Right atrium auricular region (tissue), 2 donors: ENCODE measurements around the gene MPP3. TPM values are rescaled to one million over a fixed set of nuclear protein-coding genes. Genes with fewer than 3 reads are reported as not detected.

ENCODE experiments used
- DNase-seq: peaks from one replicate; pipeline ENCODE4 v3.0.0-alpha.2; 2019; ENCODE audit warnings: low spot score
- H3K27ac ChIP-seq, 2 donors: fragments of 200-600 bp; sonication (generic); 1 replicate in 1 of 2; 2 replicates in 1 of 2; pipeline ENCODE4 v1.5.1; 2016 to 2019
- H3K27me3 ChIP-seq, 2 donors: fragments of 200-600 bp; sonication (generic); one replicate each; pipeline versions ENCODE4 v1.5.1 to v1.6.0; 2017 to 2019
- H3K36me3 ChIP-seq: fragments of 200-600 bp; sonication (generic); one replicate; pipeline ENCODE4 v1.5.1; 2016
- H3K4me1 ChIP-seq, 2 donors: fragments of 200-600 bp; sonication (generic); one replicate each; pipeline versions ENCODE4 v1.5.1 to v1.6.0; 2017 to 2019
- H3K4me3 ChIP-seq, 2 donors: fragments of 200-600 bp; sonication (generic); 1 replicate in 1 of 2; 2 replicates in 1 of 2; pipeline ENCODE4 v1.5.1; 2017 to 2019; ENCODE audit warnings: mild to moderate bottlenecking in 1 of 2, moderate library complexity in 1 of 2
- H3K9me3 ChIP-seq, 2 donors: fragments of 200-600 bp; sonication (generic); one replicate each; pipeline ENCODE4 v1.5.1; 2019
- total RNA-seq, 2 donors: library from RNA; depleted of rRNA; stranded (reverse); fragments of >200 nt; gene quantifications; one replicate each; pipeline ENCODE4 v1.1.0, GENCODE V29; 2016
- TF ChIP-seq, protein P1 (sequence below), 2 donors: fragments of 200-600 bp; sonication (generic); IDR thresholded peaks; one replicate each; pipeline ENCODE4 v1.5.1; 2019; ENCODE audit warnings: antibody characterized with exemption in 2 of 2

MPP3 gene
- total RNA-seq, 2 donors from 2014 or later = 35.0 to 36.2 TPM

DNA sequence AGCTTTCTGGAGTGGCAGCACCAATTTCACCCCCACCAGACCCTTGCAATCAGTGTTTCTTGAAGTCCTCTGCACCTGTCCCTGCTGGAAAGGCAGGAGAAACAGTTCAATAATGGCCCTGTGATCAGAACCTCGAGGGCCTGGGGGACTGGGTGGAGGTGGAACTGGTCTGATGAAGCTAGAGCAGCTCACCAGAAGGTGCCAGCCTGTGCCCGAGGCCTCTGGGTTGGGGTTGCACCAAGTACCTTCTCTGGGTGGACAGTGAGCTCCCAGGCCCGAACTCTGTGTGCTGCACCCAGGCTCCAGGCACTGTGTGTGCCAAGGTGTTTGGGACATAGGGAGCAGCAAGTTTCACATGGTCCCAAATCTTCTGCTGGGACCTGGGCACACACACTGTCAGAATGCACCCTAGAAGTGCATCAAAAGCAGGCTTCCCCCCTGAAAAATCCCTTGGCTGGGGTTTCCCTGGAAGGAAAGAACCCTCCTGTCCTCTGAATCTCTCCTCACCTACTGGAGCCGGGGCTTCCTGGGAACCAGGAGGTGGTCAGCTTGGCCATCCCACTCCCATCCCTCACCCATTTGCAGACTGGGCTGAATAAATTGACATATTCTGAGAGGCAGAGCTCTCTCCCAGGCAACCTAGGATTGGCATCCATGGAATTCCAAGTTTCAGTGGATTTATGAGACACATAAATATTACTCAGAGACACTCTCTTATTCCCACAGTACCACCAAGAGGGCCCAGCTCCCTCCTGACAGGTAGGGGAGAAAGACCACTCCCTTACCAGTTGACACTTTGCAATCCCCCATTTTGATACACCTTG is 31.4 kb upstream of the MPP3 start:
- TF ChIP-seq, protein P1, sequence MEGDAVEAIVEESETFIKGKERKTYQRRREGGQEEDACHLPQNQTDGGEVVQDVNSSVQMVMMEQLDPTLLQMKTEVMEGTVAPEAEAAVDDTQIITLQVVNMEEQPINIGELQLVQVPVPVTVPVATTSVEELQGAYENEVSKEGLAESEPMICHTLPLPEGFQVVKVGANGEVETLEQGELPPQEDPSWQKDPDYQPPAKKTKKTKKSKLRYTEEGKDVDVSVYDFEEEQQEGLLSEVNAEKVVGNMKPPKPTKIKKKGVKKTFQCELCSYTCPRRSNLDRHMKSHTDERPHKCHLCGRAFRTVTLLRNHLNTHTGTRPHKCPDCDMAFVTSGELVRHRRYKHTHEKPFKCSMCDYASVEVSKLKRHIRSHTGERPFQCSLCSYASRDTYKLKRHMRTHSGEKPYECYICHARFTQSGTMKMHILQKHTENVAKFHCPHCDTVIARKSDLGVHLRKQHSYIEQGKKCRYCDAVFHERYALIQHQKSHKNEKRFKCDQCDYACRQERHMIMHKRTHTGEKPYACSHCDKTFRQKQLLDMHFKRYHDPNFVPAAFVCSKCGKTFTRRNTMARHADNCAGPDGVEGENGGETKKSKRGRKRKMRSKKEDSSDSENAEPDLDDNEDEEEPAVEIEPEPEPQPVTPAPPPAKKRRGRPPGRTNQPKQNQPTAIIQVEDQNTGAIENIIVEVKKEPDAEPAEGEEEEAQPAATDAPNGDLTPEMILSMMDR (IDR thresholded peaks at IDR 0.05) = no peak
- Histone ChIP-seq H3K36me3 (no peaks in the 10 kb centered on the region), H3K4me1 (peaks cover 0 to 31% of the 10 kb centered on the region in 2 donors), H3K4me3 (no peak overlapping the region), H3K27me3 (no peaks in the 10 kb centered on the region), H3K9me3 (no peaks in the 10 kb centered on the region), H3K27ac (no peak overlapping the region)
- no peak for DNase-seq

DNA sequence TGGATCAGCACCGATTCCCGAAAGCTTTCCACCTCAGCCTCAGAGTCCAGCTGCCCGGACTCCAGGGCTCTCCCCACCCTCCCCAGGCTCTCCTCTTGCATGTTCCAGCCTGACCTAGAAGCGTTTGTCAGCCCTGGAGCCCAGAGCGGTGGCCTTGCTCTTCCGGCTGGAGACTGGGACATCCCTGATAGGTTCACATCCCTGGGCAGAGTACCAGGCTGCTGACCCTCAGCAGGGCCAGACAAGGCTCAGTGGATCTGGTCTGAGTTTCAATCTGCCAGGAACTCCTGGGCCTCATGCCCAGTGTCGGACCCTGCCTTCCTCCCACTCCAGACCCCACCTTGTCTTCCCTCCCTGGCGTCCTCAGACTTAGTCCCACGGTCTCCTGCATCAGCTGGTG is 29.0 kb upstream of the MPP3 start:
- Histone ChIP-seq H3K4me1 (peaks cover 0 to 48% of the 10 kb centered on the region in 2 donors), H3K4me3 (no peak overlapping the region), H3K27me3 (no peaks in the 10 kb centered on the region), H3K27ac (peak overlapping the region; percentile 64 to 76), H3K9me3 (no peaks in the 10 kb centered on the region), H3K36me3 (no peaks in the 10 kb centered on the region)
- no peak for DNase-seq
- TF ChIP-seq, protein P1 (IDR thresholded peaks at IDR 0.05) = no peak

DNA sequence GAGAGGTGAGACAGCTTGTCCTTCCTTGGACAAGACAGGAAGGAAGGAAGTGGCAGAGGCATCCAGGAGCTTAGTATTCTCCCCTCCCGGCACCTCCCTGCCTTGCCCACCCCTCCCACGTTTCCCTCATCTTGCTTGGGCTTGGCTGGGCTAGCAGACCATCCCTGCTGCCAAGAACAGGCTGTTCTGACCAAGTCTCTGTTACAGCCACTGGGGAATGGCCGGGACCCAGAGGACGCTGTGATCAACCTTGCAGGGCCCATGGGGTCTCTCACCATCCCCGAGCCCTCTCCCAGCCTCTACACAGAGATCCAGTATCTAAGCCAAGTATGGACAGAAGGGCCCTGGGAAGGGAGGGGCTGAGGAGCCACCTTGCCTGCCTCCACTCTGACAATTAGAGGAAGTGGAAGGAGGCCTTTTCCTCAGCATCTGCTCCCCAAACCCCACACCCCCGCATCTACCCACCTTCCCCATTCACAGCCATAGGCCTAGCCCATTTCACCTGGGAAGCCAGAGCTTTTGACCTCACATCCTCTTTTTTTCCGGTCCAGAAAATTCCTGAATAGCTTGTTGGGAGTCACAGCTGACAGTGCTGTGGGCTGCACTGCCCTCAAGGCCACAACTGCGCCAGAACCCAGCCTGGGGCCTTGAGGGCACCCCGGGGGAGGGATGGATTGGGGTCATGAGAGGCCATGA is 28.1 kb upstream of the MPP3 start:
- H3K36me3 ChIP-seq = no peaks in the 10 kb centered on the region
- H3K27ac ChIP-seq = peak overlapping the region; percentile 64 to 76
- TF ChIP-seq, protein P1 (IDR thresholded peaks at IDR 0.05) = no peak
- H3K27me3 ChIP-seq = no peaks in the 10 kb centered on the region
- H3K4me3 ChIP-seq = no peak overlapping the region
- no peak for DNase-seq
- H3K4me1 ChIP-seq = peaks cover 0 to 50% of the 10 kb centered on the region in 2 donors
- H3K9me3 ChIP-seq = no peaks in the 10 kb centered on the region

DNA sequence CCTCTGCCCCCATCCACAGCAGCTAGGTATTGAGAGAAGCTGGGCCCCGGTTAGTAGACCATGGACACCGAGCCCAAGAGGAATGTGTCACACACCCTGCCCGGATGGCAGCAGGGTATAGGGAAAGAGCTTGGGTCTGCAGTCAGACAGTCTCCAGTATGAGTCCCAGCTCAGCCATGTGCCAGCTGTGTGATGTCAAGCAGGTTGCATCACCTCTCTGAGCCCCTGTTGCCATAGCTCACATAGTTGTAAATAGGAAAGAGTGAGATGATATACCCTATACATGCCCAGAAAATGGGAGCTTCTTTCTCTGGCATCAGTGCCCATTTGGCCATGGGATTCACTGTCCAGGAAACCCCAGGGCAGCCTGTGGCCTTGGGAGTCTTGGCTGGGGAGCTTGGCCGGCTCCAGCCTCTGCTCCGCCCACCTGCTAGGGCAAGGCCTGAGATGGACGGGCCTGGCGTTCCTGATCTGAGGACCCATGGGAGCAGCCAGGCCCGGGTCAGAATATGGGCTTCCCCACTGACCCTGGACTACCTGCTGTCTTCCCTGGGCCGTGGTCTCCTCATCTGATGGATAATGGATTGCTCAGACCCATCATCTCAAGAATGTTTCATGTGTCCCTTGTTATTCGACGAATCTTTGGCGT is 27.3 kb upstream of the MPP3 start:
- peaks cover 0 to 50% of the 10 kb centered on the region in 2 donors for H3K4me1 ChIP-seq
- no peaks in the 10 kb centered on the region for H3K36me3 ChIP-seq
- H3K9me3 ChIP-seq = no peaks in the 10 kb centered on the region
- TF ChIP-seq, protein P1 (IDR thresholded peaks at IDR 0.05) = no peak
- no peak overlapping the region for H3K4me3 ChIP-seq
- H3K27ac ChIP-seq = peak overlapping the region; percentile 64 to 76
- no peaks in the 10 kb centered on the region for H3K27me3 ChIP-seq
- DNase-seq = no peak

DNA sequence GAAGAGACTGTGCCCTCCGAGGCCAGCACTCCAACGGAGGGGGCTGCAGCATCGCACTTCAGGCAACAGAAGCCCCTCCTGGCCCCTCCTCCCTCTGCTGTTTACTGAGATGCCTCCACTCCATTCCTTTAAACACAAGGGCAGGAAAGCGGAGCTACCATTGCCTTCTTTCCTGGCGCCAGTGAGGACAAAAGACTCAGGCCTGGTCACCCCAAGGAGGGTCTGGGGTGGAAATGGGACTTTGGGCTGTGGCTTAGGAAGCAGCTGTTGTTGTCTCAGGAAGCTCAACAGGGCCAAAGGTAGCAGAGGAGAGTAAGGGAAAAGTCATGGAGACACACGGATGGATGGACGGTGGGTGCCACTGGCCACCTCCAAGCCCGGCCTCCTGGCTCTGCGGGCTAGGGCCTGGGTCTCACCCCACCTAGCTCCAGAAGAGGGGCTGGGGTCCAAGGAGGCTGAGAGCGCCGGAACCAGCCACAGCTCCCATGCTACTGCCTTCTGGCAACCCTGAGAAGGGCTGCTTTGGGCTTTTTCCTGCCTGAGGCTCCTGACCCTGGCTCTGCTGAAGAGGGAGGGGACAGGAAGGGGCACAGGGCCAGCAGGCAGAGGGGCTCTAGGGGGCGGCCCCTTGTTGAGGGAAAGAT is 25.1 kb upstream of the MPP3 start:
- H3K4me1 ChIP-seq = peaks cover 0 to 50% of the 10 kb centered on the region in 2 donors
- TF ChIP-seq, protein P1 (IDR thresholded peaks at IDR 0.05) = no peak
- no peak for DNase-seq
- peak overlapping the region; percentile 4 to 33 for H3K27ac ChIP-seq
- no peaks in the 10 kb centered on the region for H3K36me3 ChIP-seq
- no peaks in the 10 kb centered on the region for H3K9me3 ChIP-seq
- H3K27me3 ChIP-seq = no peaks in the 10 kb centered on the region
- no peak overlapping the region for H3K4me3 ChIP-seq
